SHP77 (cell line): ENCODE results near the gene KLF4.
"Not testable (repeated sequence)": the region's sequence is repeated elsewhere in the genome, so short reads cannot be mapped to it uniquely, and the experiment has no call there.

Experiments
- DNase-seq, 2 experiments: peaks; one replicate each; lab custom pipeline; 2025; lab: John Stamatoyannopoulos, UW

Gene KLF4

DNA sequence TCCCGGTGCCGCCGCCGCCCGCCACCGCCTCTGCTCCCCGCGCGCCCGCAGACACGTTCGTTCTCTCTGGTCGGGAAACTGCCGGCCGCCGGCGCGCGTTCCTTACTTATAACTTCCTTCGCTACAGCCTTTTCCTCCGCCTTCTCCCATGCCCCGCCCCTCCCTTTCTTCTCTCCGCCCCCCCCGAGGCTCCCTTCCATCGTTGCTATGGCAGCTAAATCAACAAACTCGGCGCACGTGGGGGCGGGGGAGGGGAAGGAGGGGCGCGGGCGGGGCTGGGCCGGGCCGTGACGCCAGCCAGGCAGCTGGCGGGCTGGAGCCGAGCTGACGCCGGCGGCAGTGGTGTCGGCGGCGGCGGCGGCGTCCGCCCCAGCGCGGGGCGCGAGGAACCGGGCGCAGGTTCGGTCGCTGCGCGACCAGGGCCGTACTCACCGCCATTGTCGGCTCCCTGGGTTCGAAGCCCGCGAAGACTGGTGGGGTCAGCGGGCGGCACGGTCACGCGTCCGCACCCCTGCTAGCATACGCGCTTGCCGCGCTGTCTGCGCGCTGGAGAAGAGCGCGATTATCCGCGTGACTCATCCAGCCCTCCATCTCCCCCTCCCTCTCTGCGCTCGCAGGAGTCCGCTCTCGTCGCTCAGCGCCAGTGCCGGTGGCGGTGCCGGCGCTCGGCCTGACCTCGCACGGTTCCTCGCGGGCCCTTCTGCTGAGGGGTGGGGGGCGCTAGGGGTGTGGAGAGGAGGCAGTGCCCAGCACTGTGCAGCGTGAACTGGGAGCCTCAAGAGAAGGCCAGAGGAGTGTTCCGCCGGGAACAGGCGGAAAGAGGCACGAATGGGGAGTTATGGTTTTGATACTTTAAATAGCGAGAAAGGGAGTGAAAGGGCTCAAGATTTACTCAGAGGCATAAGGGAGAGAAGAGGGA lies at the start of gene KLF4:
KLF4 (minus strand) TSS at position 83 of the 919 bp plus-strand sequence. CDS start 597 bp downstream, outside the sequence.
- DNase-seq, result peak; percentile 75 to 85

GRCh38 chr9:107536462-107536861 lies 46.9 kb upstream of the KLF4 start:
- DNase-seq, result no peak

DNA sequence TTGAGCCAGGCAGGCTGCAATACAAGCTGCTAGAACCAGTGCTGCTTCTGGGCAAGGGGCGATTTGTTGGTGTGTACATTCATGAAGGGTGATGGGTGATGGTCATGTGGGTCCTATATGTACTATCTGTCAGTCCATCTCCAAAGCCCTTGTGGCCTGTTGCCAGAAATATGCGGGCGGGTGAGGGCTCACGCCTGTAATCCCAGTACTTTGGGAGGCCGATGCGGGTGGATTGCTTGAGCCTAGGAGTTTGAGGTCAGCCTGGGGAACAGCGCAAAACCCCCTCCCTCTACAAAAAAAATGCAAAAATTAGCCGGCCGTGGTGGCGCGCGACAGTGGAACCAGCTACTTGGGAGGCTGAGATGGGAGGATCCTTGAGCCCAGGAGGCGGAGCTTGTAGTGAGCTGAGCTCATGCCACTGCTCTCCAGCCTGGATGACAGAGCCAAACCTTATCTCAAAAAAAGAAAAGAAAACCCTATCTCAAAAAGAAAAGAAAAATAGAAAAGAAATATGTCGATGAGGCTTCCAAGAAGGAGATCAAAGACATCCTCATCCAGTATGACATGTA lies 45.0 kb upstream of the KLF4 start:
- no peak for DNase-seq

DNA sequence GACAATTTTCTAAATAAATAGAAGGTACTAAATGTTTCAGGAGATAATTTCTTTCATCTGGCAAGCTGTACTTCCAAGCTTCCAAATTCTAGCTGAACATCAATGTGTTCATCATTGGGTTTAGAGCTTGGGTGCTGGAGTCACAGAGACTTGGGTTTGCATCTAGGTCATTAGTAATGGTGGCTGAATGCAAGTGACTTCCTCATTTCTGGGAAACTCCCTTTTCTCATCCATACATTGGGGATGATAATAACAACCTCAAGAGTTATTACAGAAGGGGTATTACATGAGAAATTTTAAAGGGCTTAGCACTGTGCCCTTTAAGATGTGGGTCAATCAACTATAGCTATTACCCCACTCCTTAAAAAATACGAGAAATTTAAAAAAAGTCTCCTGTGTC lies 41.1 kb upstream of the KLF4 start:
- no peak for DNase-seq

- DNase-seq, result no peak
Measured at GRCh38 chr9:107528686-107529085, 39.1 kb upstream of the KLF4 start.

GRCh38 chr9:107523539-107523938 lies 34.0 kb upstream of the KLF4 start:
- DNase-seq, result no peak

GRCh38 chr9:107520186-107520585 lies 30.6 kb upstream of the KLF4 start:
- DNase-seq, result no peak

DNA sequence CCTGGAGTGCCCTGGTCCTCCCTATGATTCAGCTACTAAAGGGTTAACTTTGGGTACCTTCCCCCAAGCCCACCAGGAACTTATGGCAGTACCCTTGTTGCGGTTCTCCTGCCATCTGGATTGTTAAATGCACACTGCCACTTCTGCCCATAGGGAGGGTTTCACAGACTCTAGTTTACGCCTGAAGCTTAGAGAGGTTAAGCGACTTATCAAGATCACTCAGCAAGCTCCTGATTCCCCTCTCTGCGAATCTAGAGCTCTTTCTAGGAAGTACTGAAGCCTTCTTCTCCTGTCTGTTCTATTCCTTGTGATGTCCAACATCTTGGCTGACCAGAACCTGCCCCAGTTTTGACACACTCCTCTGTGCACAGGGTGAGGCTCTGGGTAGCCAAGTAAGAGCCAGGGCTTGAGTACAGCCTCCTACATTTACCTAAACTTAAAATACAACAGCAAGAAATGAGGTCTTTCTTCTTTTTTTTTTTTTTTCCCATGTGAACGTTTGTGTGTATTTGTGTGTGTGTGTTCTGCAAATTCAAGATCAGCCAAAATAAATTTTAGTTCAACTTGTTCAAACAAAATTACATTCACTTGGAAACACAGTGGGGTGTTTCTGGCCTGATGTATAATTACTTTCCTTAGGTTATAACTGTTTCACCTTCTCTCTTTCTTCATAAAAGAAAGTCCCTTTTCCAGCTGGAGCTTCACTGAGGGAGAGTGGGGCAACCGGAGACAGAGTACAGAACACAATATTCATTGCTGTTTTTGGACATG lies 28.7 kb upstream of the KLF4 start:
- DNase-seq, result no peak

DNA sequence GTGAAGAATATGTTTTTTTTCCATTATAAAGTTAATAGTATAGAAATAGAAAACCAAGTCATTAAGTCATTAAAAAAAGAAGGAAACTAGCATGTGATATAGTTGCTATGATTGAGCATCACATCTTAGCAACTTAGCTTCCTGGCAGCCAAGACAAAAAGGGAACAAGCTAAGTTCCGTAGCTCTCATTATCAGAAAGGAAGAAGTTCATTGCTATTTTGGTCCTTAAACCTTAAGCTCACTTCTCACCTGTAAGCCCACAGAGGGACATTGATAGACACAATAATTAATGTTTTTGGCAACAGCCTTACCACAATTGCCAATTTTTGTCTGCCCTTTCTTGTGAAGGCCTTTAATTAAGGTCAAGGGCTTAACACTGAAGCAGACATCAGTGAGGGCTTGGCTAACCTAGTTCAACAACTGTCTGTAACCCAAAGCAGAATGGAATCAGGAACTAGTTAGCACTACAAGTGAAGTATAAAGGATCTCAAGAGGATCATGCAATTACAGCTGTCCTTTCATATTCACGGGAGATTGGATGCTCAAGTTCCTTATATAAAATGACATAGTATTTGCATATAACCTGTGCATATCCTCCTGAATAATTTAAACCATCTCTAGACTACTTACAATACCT lies 24.0 kb upstream of the KLF4 start:
- DNase-seq, result no peak

DNA sequence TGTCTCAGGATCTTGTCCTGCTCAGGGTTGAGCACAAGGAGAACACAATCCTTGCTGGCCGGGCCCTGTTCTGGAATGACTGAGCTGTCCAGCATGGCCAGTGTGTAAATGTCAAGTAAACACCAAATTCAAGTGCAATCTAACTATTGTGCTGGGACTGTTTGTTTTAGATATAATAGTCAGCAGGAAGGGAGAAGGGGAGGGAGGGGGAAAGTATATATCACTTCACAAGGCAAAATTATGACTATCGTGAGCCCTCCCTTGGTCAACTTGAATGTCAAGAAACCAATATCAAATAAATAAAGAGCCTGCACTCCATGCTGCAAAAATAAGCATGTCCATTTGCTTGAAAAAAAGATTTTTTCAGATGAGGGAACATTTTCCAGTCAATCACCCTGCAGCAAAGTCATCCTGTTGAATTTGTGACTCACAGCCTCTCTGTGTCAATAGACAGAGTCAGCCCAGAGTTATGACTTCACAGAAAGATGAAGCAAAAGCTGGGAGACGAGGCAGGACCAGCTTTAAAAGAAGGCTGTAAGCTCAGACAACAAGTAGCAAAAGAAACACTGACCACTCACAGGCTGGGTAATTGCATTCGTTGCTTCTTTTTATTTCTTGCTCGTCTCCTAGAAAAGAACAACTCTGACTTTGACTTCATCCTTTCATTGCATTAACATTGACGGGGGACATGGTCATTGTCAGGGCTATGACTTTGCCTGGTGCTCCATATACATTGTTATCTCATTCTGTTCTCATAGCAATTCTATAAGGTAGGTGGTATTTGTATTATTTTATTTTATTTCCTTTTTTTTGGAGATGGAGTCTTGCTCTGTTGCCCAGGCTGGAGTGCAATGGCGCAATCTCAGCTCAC lies 15.3 kb upstream of the KLF4 start:
- peak; percentile 80 to 83 for DNase-seq

DNA sequence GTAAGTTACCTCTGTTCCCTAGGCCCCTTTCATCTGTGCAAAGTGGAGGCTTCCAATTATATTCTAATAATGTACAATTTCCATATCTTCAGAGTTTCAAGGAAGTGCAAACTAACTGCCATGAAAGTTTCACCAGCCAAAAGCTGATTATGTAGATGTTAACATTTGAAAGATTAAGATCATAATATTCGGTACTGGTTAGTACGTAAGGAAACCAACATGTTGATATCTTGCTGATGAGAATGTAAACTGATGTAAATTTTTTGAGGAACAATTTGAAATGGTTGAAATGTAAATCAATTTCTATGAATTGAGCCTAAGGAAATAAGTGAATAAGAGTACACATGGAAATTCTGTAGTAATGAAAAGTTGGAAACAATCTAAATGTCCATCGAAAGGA lies 12.9 kb upstream of the KLF4 start:
- no peak for DNase-seq

DNA sequence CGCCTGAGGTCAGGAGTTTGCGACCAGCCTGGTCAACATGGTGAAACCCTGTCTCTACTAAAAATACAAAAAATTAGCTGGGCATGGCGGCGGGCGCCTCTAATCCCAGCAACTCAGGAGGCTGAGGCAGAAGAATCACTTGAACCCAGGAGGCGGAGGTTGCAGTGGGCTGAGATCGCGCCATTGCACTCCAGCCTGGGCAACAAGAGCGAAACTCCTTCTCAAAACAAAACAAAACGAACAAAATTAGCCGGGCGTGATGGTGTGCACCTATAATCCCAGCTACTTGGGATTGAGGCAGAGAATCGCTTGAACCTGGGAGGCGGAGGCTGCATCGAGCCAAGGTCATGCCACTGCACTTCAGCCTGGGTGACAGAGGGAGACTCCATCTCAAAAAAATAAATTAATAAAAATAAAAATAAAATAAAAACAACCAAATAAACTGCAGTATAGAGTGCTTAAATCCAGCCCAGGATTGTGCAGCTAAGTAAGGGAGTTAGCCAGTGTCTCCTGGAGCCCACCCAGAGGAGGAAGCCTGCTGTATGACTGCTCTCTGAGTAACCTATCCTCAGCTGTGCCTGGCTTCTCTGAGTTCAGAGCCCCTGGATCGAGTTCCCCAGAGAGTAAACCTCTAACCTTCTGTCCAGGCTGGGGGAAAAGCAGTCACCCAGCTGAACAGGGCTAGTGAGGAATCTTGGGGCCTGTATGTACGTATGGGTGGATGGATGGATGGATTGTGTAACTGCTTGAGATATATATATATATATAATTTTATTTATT lies 11.0 kb upstream of the KLF4 start:
- not testable (repeated sequence) for DNase-seq

- no peak for DNase-seq
Measured at GRCh38 chr9:107496976-107497375, 7.4 kb upstream of the KLF4 start.

- DNase-seq, result no peak
Measured at GRCh38 chr9:107492381-107492970, 2.9 kb upstream of the KLF4 start.

DNA sequence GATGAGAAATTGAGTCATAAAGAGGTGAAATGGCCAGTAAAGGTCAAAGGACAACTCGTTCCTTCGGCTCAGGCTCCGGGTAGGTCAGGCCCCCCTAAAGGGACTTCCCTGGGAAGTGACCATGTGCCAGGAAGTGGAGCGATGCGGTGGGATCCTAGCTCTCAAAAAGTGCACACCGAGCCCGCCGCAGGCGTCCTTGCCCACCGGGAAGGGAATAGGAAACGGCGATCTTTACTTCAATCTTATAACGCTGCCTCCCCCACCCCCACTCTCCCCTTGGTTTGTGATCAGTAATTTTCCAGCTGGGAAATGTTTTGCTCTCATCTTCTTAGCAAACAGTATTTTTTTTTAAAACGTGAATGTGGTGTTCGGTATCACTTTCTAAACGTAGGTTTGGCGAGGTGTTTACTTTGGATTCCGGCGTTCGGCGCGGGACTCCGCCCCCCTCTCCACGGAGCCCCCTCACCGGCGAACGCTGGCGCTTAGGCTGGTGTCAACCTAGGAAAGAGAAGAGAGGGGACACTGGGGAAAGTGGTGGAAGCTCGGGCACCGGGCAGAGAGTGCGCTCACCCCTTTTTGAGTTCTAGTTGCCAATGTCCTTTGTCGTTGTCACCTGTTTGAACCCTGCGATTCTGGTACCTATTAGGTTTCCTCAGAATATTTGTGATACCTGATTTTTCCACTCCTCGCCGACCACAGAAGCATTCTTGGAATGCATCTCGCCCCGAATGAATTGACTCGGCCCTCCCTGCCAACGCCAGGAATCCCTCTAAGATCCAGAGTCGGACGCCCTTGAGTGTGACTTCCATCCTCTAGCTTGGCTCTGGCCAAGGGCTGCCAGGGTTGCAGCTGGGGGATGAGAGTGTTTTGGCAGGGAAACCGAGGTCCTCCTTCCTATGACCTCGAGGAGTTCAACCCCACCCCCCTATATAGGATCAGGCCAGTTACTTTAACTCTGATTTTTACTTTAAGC lies 1.8 kb upstream of the KLF4 start:
- no peak for DNase-seq

- DNase-seq, result not testable (repeated sequence)
Measured at GRCh38 chr9:107490606-107490970, 1.0 kb upstream of the KLF4 start.

- DNase-seq, result no peak
Measured at GRCh38 chr9:107489144-107489673, 360 bp downstream of the KLF4 start.

DNA sequence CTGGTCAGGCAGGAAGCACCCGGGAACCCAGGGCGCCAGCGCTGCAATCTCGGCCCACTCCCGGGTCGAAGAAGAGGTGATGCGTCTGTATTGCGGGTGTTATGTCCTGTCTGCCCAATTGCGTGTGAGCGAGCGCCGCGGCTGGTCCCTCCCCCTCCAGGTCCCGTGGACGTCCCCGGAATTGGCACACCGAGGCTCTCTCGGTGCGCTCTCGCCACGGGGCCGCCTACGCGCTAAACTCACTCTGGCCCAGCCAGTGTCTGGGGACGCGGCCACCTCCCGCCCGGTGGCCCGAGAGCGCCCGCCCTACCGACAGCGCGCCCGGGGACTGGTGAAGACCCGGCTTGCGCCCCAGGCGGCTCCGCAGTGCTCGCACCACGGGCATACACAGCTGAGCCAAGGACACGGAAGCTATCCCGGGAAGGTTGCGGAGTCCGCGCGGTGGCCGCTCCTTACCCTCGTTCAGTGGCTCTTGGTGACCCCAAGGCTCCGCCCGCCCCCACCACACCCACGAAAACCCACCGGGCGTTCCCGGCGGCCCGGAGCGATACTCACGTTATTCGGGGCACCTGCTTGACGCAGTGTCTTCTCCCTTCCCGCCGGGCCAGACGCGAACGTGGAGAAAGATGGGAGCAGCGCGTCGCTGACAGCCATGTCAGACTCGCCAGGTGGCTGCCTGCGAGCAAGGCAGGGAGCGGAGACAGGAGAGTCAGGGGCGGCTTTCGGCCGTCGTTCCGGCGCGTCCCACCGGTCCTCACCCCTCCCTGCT lies 1.0 kb downstream of the KLF4 start:
- DNase-seq, result no peak
